ENCODE measurements around the gene HPS6.
"Not testable (repeated sequence)": the region's sequence is repeated elsewhere in the genome, so short reads cannot be mapped to it uniquely, and the experiment has no call there.

HPS6 gene

GRCh38 chr10:102064868-102065560 is at the start of gene HPS6:
TSS of gene HPS6 (plus strand) at chr10:102065349. CDS start at chr10:102065475, 126 bp downstream.
- DNase-seq (ENCODE audit: low spot score) = peak; percentile 77

- DNase-seq (ENCODE audit: low spot score) = no peak
Measured at GRCh38 chr10:102016416-102016815, 48.7 kb upstream of the HPS6 start.

- DNase-seq (ENCODE audit: low spot score) = no peak
Measured at GRCh38 chr10:102017295-102017694, 47.9 kb upstream of the HPS6 start.

GRCh38 chr10:102020938-102021337 is 44.2 kb upstream of the HPS6 start:
- no peak for DNase-seq (ENCODE audit: low spot score)

- DNase-seq (ENCODE audit: low spot score) = no peak
Measured at GRCh38 chr10:102024799-102025198, 40.4 kb upstream of the HPS6 start.

GRCh38 chr10:102027261-102027660 is 37.9 kb upstream of the HPS6 start:
- DNase-seq (ENCODE audit: low spot score) = no peak

- no peak for DNase-seq (ENCODE audit: low spot score)
Measured at GRCh38 chr10:102033787-102034186, 31.4 kb upstream of the HPS6 start.

- DNase-seq (ENCODE audit: low spot score) = not testable (repeated sequence)
Measured at GRCh38 chr10:102035807-102036206, 29.3 kb upstream of the HPS6 start.

GRCh38 chr10:102038410-102038809 is 26.7 kb upstream of the HPS6 start:
- no peak for DNase-seq (ENCODE audit: low spot score)

- no peak for DNase-seq (ENCODE audit: low spot score)
Measured at GRCh38 chr10:102040305-102041050, 24.7 kb upstream of the HPS6 start.

- DNase-seq (ENCODE audit: low spot score) = no peak
Measured at GRCh38 chr10:102045292-102045691, 19.9 kb upstream of the HPS6 start.

GRCh38 chr10:102046095-102046494 is 19.1 kb upstream of the HPS6 start:
- no peak for DNase-seq (ENCODE audit: low spot score)

- not testable (repeated sequence) for DNase-seq (ENCODE audit: low spot score)
Measured at GRCh38 chr10:102054881-102055646, 10.1 kb upstream of the HPS6 start.

- peak; percentile 99 for DNase-seq (ENCODE audit: low spot score)
Measured at GRCh38 chr10:102055647-102056419, 9.3 kb upstream of the HPS6 start, which contains the start of gene ARMH3. TSS of gene ARMH3 (minus strand) at chr10:102056173. CDS start at chr10:102040114, 16,059 bp downstream.

- DNase-seq (ENCODE audit: low spot score) = no peak
Measured at GRCh38 chr10:102059987-102060386, 5.2 kb upstream of the HPS6 start.

- DNase-seq (ENCODE audit: low spot score) = no peak
Measured at GRCh38 chr10:102064503-102064867, 664 bp upstream of the HPS6 start.

- peak; percentile 13 for DNase-seq (ENCODE audit: low spot score)
Measured at GRCh38 chr10:102065561-102066398, 631 bp downstream of the HPS6 start.

GRCh38 chr10:102066399-102067088 is 1.4 kb downstream of the HPS6 start:
- DNase-seq (ENCODE audit: low spot score) = peak; percentile 20

- no peak for DNase-seq (ENCODE audit: low spot score)
Measured at GRCh38 chr10:102067091-102067916, 2.2 kb downstream of the HPS6 start.
